HepG2 (cell line): ENCODE measurements around the gene MLX. TPM values are rescaled to one million over a fixed set of nuclear protein-coding genes. Genes with fewer than 3 reads are reported as not detected.

ENCODE experiments used
- AGO2 ChIP-seq: fragments of 200-400 bp; formaldehyde crosslinking; optimal IDR thresholded peaks from 2 replicates; pipeline ENCODE3; 2017; ENCODE audit warnings: mild to moderate bottlenecking, low read depth, low read length, moderate library complexity
- ATF7 ChIP-seq, 2 experiments: fragments of 450-650 bp in 1 of 2; sonication (generic) in 1 of 2; formaldehyde crosslinking in 1 of 2; IDR thresholded peaks; 2 replicates each; pipeline versions ENCODE4 v1.4.0 to v1.6.1; 2016 to 2020; ENCODE audit warnings: antibody characterized with exemption in 1 of 2, mild to moderate bottlenecking in 1 of 2, missing genetic modification reagents in 1 of 2
- BCL6 ChIP-seq: IDR thresholded peaks from 2 replicates; pipeline ENCODE4 v1.6.1; 2016; ENCODE audit warnings: missing genetic modification reagents, missing compliant biosample characterization
- CBX5 ChIP-seq: sonication (generic); formaldehyde crosslinking; IDR thresholded peaks from 2 replicates; pipeline ENCODE4 v1.4.0; 2020; ENCODE audit warnings: missing genetic modification reagents, borderline replicate concordance
- FOSL1 ChIP-seq: sonication (generic); formaldehyde crosslinking; IDR thresholded peaks from 2 replicates; pipeline ENCODE4 v1.9.0; 2021; ENCODE audit warnings: missing genetic modification reagents, borderline replicate concordance
- FOXK1 ChIP-seq: sonication (generic); formaldehyde crosslinking; IDR thresholded peaks from 2 replicates; pipeline ENCODE4 v1.4.0; 2020; ENCODE audit warnings: low read depth, missing genetic modification reagents, borderline replicate concordance
- GZF1 ChIP-seq: sonication (generic); formaldehyde crosslinking; IDR thresholded peaks from 2 replicates; pipeline ENCODE4 v1.5.1; 2020; ENCODE audit warnings: mild to moderate bottlenecking, missing genetic modification reagents
- MZF1 ChIP-seq: sonication (generic); formaldehyde crosslinking; IDR thresholded peaks from 2 replicates; pipeline ENCODE4 v1.8.1; 2023; ENCODE audit warnings: mild to moderate bottlenecking, missing genetic modification reagents, borderline replicate concordance
- PAWR ChIP-seq: sonication (generic); formaldehyde crosslinking; IDR thresholded peaks from 2 replicates; pipeline ENCODE4 v1.4.0; 2020; ENCODE audit warnings: missing genetic modification reagents, mild to moderate bottlenecking, borderline replicate concordance
- PLRG1 ChIP-seq: fragments of 450-650 bp; conservative IDR thresholded peaks from 2 replicates; pipeline ENCODE4 v1.6.1; 2016
- XRCC5 ChIP-seq: fragments of 200-400 bp; formaldehyde crosslinking; optimal IDR thresholded peaks from 2 replicates; pipeline ENCODE3; 2017; ENCODE audit warnings: mild to moderate bottlenecking, low read length
- ZFP36 ChIP-seq: fragments of 150-350 bp; IDR thresholded peaks from 2 replicates; pipeline ENCODE4 v1.6.1; 2018; ENCODE audit warnings: borderline replicate concordance, low read length, low read depth; ENCODE audit not compliant: partially characterized antibody
- ZNF556 ChIP-seq: sonication (generic); formaldehyde crosslinking; IDR thresholded peaks from 2 replicates; pipeline ENCODE4 v1.4.0; 2020; ENCODE audit warnings: mild to moderate bottlenecking, missing genetic modification reagents, borderline replicate concordance
- ZNF674 ChIP-seq: sonication (generic); formaldehyde crosslinking; IDR thresholded peaks from 2 replicates; pipeline ENCODE4 v1.5.0; 2020; ENCODE audit warnings: low read depth, mild to moderate bottlenecking, missing genetic modification reagents
- ZNF792 ChIP-seq: IDR thresholded peaks from 2 replicates; pipeline ENCODE4 v1.6.1; 2016
- polyA plus RNA-seq, 8 experiments: library from polyadenylated mRNA; depleted of rRNA in 3 of 8; stranded (reverse) in 7 of 8; unstranded in 1 of 8; fragments of >200 nt; fragmentation: Illumina TruSeq in 4 of 8; extraction: Trizol in 4 of 8; gene quantifications; 2 replicates each; pipeline versions ENCODE4 v1.2.1 to v1.2.3, GENCODE V29; 2011 to 2016; ENCODE audit warnings: low read depth in 4 of 8, missing spikeins in 1 of 8, mixed read lengths in 1 of 8; ENCODE audit not compliant: insufficient read depth in 1 of 8
- total RNA-seq, 5 experiments: library from RNA; depleted of rRNA; stranded (reverse); fragments of >200 nt; fragmentation: Illumina TruSeq; extraction: Trizol; gene quantifications; 2 replicates each; pipeline ENCODE4 v1.2.3, GENCODE V29; 2016; ENCODE audit warnings: low read depth in 1 of 5
- TF ChIP-seq, protein P1 (sequence below), 2 experiments: sonication (generic) in 1 of 2; formaldehyde crosslinking in 1 of 2; IDR thresholded peaks; 2 replicates each; pipeline versions ENCODE4 v1.4.0 to v1.6.1; 2018 to 2020; ENCODE audit warnings: missing genetic modification reagents in 2 of 2, borderline replicate concordance in 1 of 2, low read depth in 1 of 2, mild to moderate bottlenecking in 1 of 2, missing biosample characterization in 1 of 2
- TF ChIP-seq, protein P2 (sequence below): sonication (generic); formaldehyde crosslinking; IDR thresholded peaks from 2 replicates; pipeline ENCODE4 v1.4.0; 2020; ENCODE audit warnings: low read depth, missing genetic modification reagents
- TF ChIP-seq, protein P3 (sequence below): sonication (generic); formaldehyde crosslinking; IDR thresholded peaks from 2 replicates; pipeline ENCODE4 v1.8.0; 2022; ENCODE audit warnings: mild to moderate bottlenecking, missing genetic modification reagents, borderline replicate concordance
- TF ChIP-seq, protein P4 (sequence below): sonication (generic); formaldehyde crosslinking; IDR thresholded peaks from 2 replicates; pipeline ENCODE4 v1.5.0; 2020; ENCODE audit warnings: mild to moderate bottlenecking, missing genetic modification reagents

The MLX gene
- total and polyA plus RNA-seq, 2 of the 13 experiments (the other 11 are each of a cell fraction or from before 2014, with no cell fraction given) = 38.9 to 74.4 TPM

DNA sequence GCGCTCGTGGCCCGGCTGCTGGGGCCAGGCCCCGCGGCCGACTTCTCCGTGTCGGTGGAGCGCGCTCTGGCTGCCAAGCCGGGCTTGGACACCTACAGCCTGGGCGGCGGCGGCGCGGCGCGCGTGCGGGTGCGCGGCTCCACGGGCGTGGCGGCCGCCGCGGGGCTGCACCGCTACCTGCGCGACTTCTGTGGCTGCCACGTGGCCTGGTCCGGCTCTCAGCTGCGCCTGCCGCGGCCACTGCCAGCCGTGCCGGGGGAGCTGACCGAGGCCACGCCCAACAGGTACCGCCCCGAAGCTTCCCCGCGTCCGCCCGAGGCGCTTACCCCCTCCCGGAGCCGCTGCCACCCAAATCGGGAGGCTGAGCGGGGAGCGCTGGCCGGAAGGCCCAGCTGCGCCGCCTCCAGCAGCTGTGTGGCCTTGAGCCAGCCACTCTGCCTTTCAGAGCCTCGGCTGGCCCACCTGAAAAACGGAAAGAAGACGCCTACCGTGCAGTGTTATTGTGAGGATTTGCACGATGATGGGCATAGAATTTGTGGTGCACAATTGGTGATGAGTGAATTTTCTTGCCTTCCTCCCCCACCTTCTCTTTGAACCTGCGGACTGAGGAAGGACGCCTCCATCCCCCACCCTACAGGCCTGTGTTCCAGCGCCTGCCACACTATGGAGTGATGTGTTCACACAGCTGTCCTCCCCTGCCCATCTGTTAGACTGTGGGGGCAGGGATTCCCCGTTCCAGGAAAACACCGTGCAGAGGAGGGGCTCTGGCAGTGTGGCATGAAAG, 30.3 kb upstream of the MLX start (continued):
- TF ChIP-seq, protein P1, sequence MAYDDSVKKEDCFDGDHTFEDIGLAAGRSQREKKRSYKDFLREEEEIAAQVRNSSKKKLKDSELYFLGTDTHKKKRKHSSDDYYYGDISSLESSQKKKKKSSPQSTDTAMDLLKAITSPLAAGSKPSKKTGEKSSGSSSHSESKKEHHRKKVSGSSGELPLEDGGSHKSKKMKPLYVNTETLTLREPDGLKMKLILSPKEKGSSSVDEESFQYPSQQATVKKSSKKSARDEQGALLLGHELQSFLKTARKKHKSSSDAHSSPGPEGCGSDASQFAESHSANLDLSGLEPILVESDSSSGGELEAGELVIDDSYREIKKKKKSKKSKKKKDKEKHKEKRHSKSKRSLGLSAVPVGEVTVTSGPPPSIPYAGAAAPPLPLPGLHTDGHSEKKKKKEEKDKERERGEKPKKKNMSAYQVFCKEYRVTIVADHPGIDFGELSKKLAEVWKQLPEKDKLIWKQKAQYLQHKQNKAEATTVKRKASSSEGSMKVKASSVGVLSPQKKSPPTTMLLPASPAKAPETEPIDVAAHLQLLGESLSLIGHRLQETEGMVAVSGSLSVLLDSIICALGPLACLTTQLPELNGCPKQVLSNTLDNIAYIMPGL (CRISPR knock-in tag; IDR thresholded peaks at IDR 0.05; ENCODE audit: borderline replicate concordance in 1 of 2, low read depth in 1 of 2) = peak; percentile 75 to 76; a peak in 2 of 4 replicates
- TF ChIP-seq, protein P2, sequence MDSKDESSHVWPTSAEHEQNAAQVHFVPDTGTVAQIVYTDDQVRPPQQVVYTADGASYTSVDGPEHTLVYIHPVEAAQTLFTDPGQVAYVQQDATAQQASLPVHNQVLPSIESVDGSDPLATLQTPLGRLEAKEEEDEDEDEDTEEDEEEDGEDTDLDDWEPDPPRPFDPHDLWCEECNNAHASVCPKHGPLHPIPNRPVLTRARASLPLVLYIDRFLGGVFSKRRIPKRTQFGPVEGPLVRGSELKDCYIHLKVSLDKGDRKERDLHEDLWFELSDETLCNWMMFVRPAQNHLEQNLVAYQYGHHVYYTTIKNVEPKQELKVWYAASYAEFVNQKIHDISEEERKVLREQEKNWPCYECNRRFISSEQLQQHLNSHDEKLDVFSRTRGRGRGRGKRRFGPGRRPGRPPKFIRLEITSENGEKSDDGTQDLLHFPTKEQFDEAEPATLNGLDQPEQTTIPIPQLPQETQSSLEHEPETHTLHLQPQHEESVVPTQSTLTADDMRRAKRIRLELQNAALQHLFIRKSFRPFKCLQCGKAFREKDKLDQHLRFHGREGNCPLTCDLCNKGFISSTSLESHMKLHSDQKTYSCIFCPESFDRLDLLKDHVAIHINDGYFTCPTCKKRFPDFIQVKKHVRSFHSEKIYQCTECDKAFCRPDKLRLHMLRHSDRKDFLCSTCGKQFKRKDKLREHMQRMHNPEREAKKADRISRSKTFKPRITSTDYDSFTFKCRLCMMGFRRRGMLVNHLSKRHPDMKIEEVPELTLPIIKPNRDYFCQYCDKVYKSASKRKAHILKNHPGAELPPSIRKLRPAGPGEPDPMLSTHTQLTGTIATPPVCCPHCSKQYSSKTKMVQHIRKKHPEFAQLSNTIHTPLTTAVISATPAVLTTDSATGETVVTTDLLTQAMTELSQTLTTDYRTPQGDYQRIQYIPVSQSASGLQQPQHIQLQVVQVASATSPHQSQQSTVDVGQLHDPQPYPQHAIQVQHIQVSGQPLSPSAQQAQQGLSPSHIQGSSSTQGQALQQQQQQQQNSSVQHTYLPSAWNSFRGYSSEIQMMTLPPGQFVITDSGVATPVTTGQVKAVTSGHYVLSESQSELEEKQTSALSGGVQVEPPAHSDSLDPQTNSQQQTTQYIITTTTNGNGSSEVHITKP (CRISPR knock-in tag) = peak; percentile 63
- TF ChIP-seq MZF1 (no peak; the same call in 1 of the 2 replicates), FOSL1 (CRISPR knock-in tag) (no peak), GZF1 (CRISPR knock-in tag) (0 out of 2 replicates have a peak, but pooled peaks have one; percentile 7), ZFP36 (no peak), ZNF674 (CRISPR knock-in tag) (0 out of 2 replicates have a peak, but pooled peaks have one; percentile 27), FOXK1 (CRISPR knock-in tag) (peak; percentile 77; the same call in 1 of the 2 replicates), XRCC5 (no peak), ATF7 (IDR thresholded peaks at IDR 0.05) (no peak), ATF7 (CRISPR knock-in tag; IDR thresholded peaks at IDR 0.05) (no peak), ZNF556 (CRISPR knock-in tag) (peak; percentile 65; the same call in 1 of the 2 replicates), PLRG1 (no peak), ZNF792 (CRISPR knock-in tag) (peak; percentile 76), AGO2 (peak; percentile 58), CBX5 (CRISPR knock-in tag) (peak; percentile 96), BCL6 (CRISPR knock-in tag) (peak; percentile 60; the same call in 1 of the 2 replicates), PAWR (no peak)
- TF ChIP-seq, protein P3, sequence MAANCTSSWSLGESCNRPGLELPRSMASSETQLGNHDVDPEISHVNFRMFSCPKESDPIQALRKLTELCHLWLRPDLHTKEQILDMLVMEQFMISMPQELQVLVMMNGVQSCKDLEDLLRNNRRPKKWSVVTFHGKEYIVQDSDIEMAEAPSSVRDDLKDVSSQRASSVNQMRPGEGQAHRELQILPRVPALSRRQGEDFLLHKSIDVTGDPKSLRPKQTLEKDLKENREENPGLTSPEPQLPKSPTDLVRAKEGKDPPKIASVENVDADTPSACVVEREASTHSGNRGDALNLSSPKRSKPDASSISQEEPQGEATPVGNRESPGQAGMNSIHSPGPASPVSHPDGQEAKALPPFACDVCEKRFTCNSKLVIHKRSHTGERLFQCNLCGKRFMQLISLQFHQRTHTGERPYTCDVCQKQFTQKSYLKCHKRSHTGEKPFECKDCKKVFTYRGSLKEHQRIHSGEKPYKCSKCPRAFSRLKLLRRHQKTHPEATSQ (CRISPR knock-in tag) = peak; percentile 83
- TF ChIP-seq, protein P4, sequence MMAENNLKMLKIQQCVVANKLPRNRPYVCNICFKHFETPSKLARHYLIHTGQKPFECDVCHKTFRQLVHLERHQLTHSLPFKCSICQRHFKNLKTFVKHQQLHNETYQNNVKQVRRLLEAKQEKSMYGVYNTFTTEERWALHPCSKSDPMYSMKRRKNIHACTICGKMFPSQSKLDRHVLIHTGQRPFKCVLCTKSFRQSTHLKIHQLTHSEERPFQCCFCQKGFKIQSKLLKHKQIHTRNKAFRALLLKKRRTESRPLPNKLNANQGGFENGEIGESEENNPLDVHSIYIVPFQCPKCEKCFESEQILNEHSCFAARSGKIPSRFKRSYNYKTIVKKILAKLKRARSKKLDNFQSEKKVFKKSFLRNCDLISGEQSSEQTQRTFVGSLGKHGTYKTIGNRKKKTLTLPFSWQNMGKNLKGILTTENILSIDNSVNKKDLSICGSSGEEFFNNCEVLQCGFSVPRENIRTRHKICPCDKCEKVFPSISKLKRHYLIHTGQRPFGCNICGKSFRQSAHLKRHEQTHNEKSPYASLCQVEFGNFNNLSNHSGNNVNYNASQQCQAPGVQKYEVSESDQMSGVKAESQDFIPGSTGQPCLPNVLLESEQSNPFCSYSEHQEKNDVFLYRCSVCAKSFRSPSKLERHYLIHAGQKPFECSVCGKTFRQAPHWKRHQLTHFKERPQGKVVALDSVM = peak; percentile 68; the same call in 1 of the 2 replicates
